K562 (cell line): ENCODE results near the gene KIAA2012. TPM values are rescaled to one million over a fixed set of nuclear protein-coding genes. Genes with fewer than 3 reads are reported as not detected.
A peak's percentile ranks its signal among the peaks of the same experiment; 100 is the strongest.

ENCODE experiments used
- ATF1 ChIP-seq, 2 experiments: fragments of 450-650 bp in 1 of 2; IDR thresholded peaks; 2 replicates each; pipeline ENCODE4 v1.6.1; 2016; ENCODE audit warnings: missing compliant biosample characterization in 1 of 2, missing genetic modification characterization in 1 of 2
- COPS2 ChIP-seq: fragments of 450-650 bp; conservative IDR thresholded peaks from 2 replicates; pipeline ENCODE4 v1.6.1; 2016; ENCODE audit warnings: mild to moderate bottlenecking, moderate library complexity
- CREM ChIP-seq: IDR thresholded peaks from 2 replicates; pipeline ENCODE4 v1.6.1; 2014; ENCODE audit warnings: antibody characterized with exemption, low read depth
- E4F1 ChIP-seq: fragments of 250-450 bp; sonication (Bioruptor Pico); IDR thresholded peaks from 2 replicates; pipeline ENCODE4 v1.5.0; 2021; ENCODE audit warnings: mild to moderate bottlenecking, borderline replicate concordance
- ESRRA ChIP-seq: fragments of 450-650 bp; IDR thresholded peaks from 2 replicates; pipeline ENCODE4 v1.6.1; 2014; ENCODE audit warnings: low read depth, mild to moderate bottlenecking, moderate library complexity, borderline replicate concordance
- HEY1 ChIP-seq: fragments of 250-450 bp; sonication (Bioruptor Pico); IDR thresholded peaks from 2 replicates; pipeline ENCODE4 v1.5.0; 2020; ENCODE audit warnings: mild to moderate bottlenecking, moderate library complexity, borderline replicate concordance
- NCOR1 ChIP-seq: fragments of 450-650 bp; IDR thresholded peaks from 2 replicates; pipeline ENCODE4 v1.6.1; 2016; ENCODE audit warnings: mild to moderate bottlenecking, moderate library complexity
- POLR2G ChIP-seq: fragments of 200-400 bp; formaldehyde crosslinking; IDR thresholded peaks from 2 replicates; pipeline ENCODE4 v1.6.1; 2017; ENCODE audit warnings: low read depth, mild to moderate bottlenecking, antibody characterized with exemption, low read length, moderate library complexity
- RERE ChIP-seq: sonication (generic); formaldehyde crosslinking; IDR thresholded peaks from 2 replicates; pipeline ENCODE4 v1.8.0; 2023; ENCODE audit warnings: missing genetic modification reagents, mild to moderate bottlenecking, borderline replicate concordance
- SAP30 ChIP-seq: fragments of 200-600 bp; sonication (generic); IDR thresholded peaks from 2 replicates; pipeline ENCODE4 v1.6.1; 2012; ENCODE audit warnings: borderline replicate concordance, low read depth, mild to moderate bottlenecking, moderate library complexity, low read length, control low read depth, inconsistent platforms; ENCODE audit not compliant: insufficient read depth, poor library complexity, severe bottlenecking
- SNIP1 ChIP-seq: fragments of 450-650 bp; IDR thresholded peaks from 2 replicates; pipeline ENCODE4 v1.7.1; 2017; ENCODE audit warnings: low read depth, mild to moderate bottlenecking
- TRIM25 ChIP-seq: fragments of 450-650 bp; IDR thresholded peaks from 2 replicates; pipeline ENCODE4 v1.7.0; 2016; ENCODE audit warnings: borderline replicate concordance
- XRCC3 ChIP-seq: fragments of 450-650 bp; IDR thresholded peaks from 2 replicates; pipeline ENCODE4 v1.6.1; 2017; ENCODE audit warnings: mild to moderate bottlenecking, moderate library complexity
- ZBTB33 ChIP-seq: sonication (generic); formaldehyde crosslinking; IDR thresholded peaks from 2 replicates; pipeline ENCODE4 v1.8.1; 2023; ENCODE audit warnings: mild to moderate bottlenecking, missing genetic modification reagents
- polyA plus RNA-seq, 8 experiments: library from polyadenylated mRNA; depleted of rRNA in 4 of 8; stranded (reverse) in 5 of 8; unstranded in 3 of 8; fragments of >200 nt; fragmentation: Nextera tagmentation in 2 of 8; fragmentation: Illumina TruSeq in 1 of 8; extraction: Ambion mirVana in 2 of 8; extraction: Trizol in 1 of 8; gene quantifications; 2 replicates each; pipeline versions ENCODE4 v1.2.1 to v1.2.3, GENCODE V29; 2011 to 2014; ENCODE audit warnings: inconsistent platforms in 1 of 8, missing spikeins in 1 of 8
- total RNA-seq, 7 experiments: library from RNA; depleted of rRNA in 6 of 7; stranded (reverse); fragments of >200 nt in 6 of 7; fragmentation: Illumina TruSeq in 2 of 7; extraction: Trizol in 2 of 7; gene quantifications; 2 replicates each; pipeline versions ENCODE4 v1.2.1 to v1.2.3, GENCODE V29; 2011 to 2021; ENCODE audit warnings: low replicate concordance in 1 of 7

The KIAA2012 gene
- total and polyA plus RNA-seq, 9 of the 15 experiments (the other 6 are each of a cell fraction or from before 2014, with no cell fraction given) = not detected

- TF ChIP-seq ZBTB33 (0 out of 2 replicates have a peak, but pooled peaks have one; percentile 40), XRCC3 (no peak), COPS2 (no peak), E4F1 (CRISPR knock-in tag) (no peak), POLR2G (peak; percentile 83), HEY1 (CRISPR knock-in tag) (no peak), ATF1 (CRISPR knock-in tag; IDR thresholded peaks at IDR 0.05) (no peak), ATF1 (tag; IDR thresholded peaks at IDR 0.05) (peak; percentile 87), SAP30 (no peak), ESRRA (no peak), CREM (peak; percentile 94), TRIM25 (no peak), SNIP1 (no peak), RERE (no peak), NCOR1 (no peak)
Measured at GRCh38 chr2:202238234-202239197, 165.5 kb downstream of the KIAA2012 start, which contains the start of gene SUMO1 (continued).
